Keratinocyte (primary cell): ENCODE results near the gene AGPAT3. TPM values are rescaled to one million over a fixed set of nuclear protein-coding genes. Genes with fewer than 3 reads are reported as not detected.

Experiments used
- DNase-seq: peaks from one replicate; pipeline ENCODE4 v3.0.0-alpha.2; 2011; ENCODE audit warnings: low read depth, missing footprints, low spot score
- FAIRE-seq: peaks from 2 replicates; lab custom pipeline; 2011; peaks lifted over from hg19 to GRCh38; lab: Jason Lieb, UNC
- H2AFZ ChIP-seq: 2 replicates; pipeline ENCODE4 v1.6.0; 2012; ENCODE audit warnings: low read length, control low read depth, inconsistent platforms; ENCODE audit not compliant: control insufficient read depth
- H3K27ac ChIP-seq: 2 replicates; pipeline ENCODE4 v1.5.1; 2011; ENCODE audit warnings: low read length; ENCODE audit not compliant: control insufficient read depth, insufficient read depth
- H3K27me3 ChIP-seq: 3 replicates; pipeline ENCODE4 v1.6.0; 2011; ENCODE audit warnings: low read length; ENCODE audit not compliant: control insufficient read depth, insufficient read depth; ENCODE audit errors: extremely low read depth
- H3K36me3 ChIP-seq, 2 experiments: 2 replicates in 1 of 2; 3 replicates in 1 of 2; pipeline ENCODE4 v1.5.1; 2011; ENCODE audit warnings: low read length in 2 of 2, mild to moderate bottlenecking in 1 of 2; ENCODE audit not compliant: control insufficient read depth in 2 of 2, insufficient read depth in 2 of 2; ENCODE audit errors: extremely low read depth in 1 of 2
- H3K4me1 ChIP-seq: 3 replicates; pipeline ENCODE4 v1.5.1; 2011; ENCODE audit warnings: low read length; ENCODE audit not compliant: control insufficient read depth, insufficient read depth; ENCODE audit errors: extremely low read depth
- H3K4me2 ChIP-seq: 3 replicates; pipeline ENCODE4 v1.6.0; 2011; ENCODE audit warnings: low read depth, low read length; ENCODE audit not compliant: control insufficient read depth, insufficient read depth; ENCODE audit errors: extremely low read depth
- H3K4me3 ChIP-seq, 3 experiments: fragments of 200-600 bp in 1 of 3; sonication (generic) in 1 of 3; 2 replicates in 2 of 3; 3 replicates in 1 of 3; pipeline ENCODE4 v1.5.1; 2011 to 2016; ENCODE audit warnings: low read length in 3 of 3, mild to moderate bottlenecking in 3 of 3, control low read depth in 2 of 3, inconsistent platforms in 1 of 3, low read depth in 1 of 3, mixed read lengths in 1 of 3, mixed run types in 1 of 3, moderate library complexity in 1 of 3; ENCODE audit not compliant: control insufficient read depth in 2 of 3, insufficient read depth in 2 of 3; ENCODE audit errors: extremely low read depth in 1 of 3
- H3K79me2 ChIP-seq: 2 replicates; pipeline ENCODE4 v1.6.0; 2012; ENCODE audit warnings: low read length; ENCODE audit not compliant: control insufficient read depth, insufficient read depth
- H3K9ac ChIP-seq: 3 replicates; pipeline ENCODE4 v1.6.0; 2011; ENCODE audit warnings: low read length; ENCODE audit not compliant: control insufficient read depth, insufficient read depth; ENCODE audit errors: extremely low read depth
- H3K9me1 ChIP-seq: 3 replicates; pipeline ENCODE4 v1.6.0; 2011; ENCODE audit warnings: low read length; ENCODE audit not compliant: control insufficient read depth, insufficient read depth; ENCODE audit errors: extremely low read depth
- H3K9me3 ChIP-seq: 2 replicates; pipeline ENCODE4 v1.5.1; 2012; ENCODE audit warnings: low read depth, low read length; ENCODE audit not compliant: control insufficient read depth
- H4K20me1 ChIP-seq: 3 replicates; pipeline ENCODE4 v1.6.0; 2011; ENCODE audit warnings: low read length; ENCODE audit not compliant: control insufficient read depth, insufficient read depth; ENCODE audit errors: extremely low read depth
- CTCF ChIP-seq, 3 experiments: IDR thresholded peaks in 1 of 3; conservative IDR thresholded peaks in 1 of 3; optimal IDR thresholded peaks in 1 of 3; 2 replicates in 2 of 3; 3 replicates in 1 of 3; pipeline versions ENCODE3 to v1.5.1; 2011; ENCODE audit warnings: low read length in 3 of 3, mild to moderate bottlenecking in 3 of 3, moderate library complexity in 2 of 3, control low read depth in 1 of 3, inconsistent platforms in 1 of 3; ENCODE audit not compliant: insufficient read depth in 2 of 3; ENCODE audit errors: extremely low read depth in 1 of 3
- EZH2 ChIP-seq: IDR thresholded peaks from one replicate; pipeline ENCODE4 v1.6.1; 2012; ENCODE audit warnings: inconsistent platforms, mild to moderate bottlenecking, low read length, moderate library complexity
- dilution Hi-C: fragments of 300-500 bp; cut with MboI; formaldehyde crosslinking; loops from one replicate; pipeline ENCODE4 v1.7.0; 2020; ENCODE audit warnings: low sequenced_read_pairs; ENCODE audit not compliant: extremely low pct_ligation_motif_present
- polyA plus RNA-seq, 5 experiments: library from polyadenylated mRNA; depleted of rRNA in 3 of 5; stranded (reverse) in 3 of 5; stranded (forward) in 1 of 5; unstranded in 1 of 5; fragments of >200 nt; gene quantifications; 1 replicate in 1 of 5; 2 replicates in 3 of 5; 3 replicates in 1 of 5; pipeline versions ENCODE4 v1.2.1 to v1.2.3, GENCODE V29; 2011 to 2012; ENCODE audit warnings: missing spikeins in 2 of 5, low read depth in 1 of 5, low replicate concordance in 1 of 5

The AGPAT3 gene
- polyA plus RNA-seq, 1 donor (not counting 4 experiments of a cell fraction or from before 2014, with no cell fraction given) = 21.7 TPM

DNA sequence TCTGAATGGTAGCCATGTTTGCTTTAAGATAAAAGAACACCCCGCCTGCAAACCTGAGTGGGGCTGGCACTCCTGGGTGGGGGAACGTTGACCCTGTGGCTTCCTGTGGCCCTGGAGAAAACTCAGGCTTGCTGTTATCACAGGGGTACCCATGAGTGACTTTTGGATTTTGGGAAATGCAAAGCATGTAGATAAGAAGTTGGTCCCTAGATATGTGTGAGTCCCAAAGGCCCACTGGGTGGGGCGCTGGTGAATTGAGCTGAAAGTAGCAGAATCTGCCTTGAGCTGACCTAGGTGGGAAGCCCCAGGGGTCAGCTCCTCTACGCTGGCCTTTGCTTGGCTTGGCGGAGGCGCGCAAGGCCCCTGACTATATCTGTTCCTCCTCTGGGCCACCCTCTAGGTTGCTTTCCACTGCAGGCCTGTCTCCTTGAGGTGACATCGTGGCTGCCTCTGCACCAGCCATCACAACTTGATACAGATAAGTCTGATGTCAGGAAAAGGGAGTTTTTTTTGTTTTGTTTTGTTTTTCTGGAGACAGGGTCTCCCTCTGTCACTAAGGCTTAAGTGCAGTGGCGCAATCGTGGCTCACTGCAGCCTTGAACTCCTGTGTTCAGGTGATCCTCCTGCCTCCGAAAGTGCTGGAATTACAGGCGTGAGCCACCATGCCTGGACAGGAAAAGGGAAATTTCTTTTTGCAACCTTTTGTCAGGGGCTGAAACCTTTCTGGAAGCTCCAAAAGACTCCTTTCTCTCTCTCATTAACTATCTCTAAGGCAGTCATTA lies 72.2 kb downstream of the AGPAT3 start:
- Histone ChIP-seq H3K9me3 (no peaks in the 10 kb centered on the region), H3K36me3 (peaks cover 6 to 7% of the 10 kb centered on the region in 2 experiments), H3K9ac (no peak overlapping the region), H3K79me2 (peaks cover 4% of the 10 kb centered on the region), H3K27ac (no peak overlapping the region), H3K4me3 (no peak overlapping the region), H3K9me1 (no peaks in the 10 kb centered on the region), H4K20me1 (peaks cover 4% of the 10 kb centered on the region), H3K4me2 (no peak overlapping the region), H3K27me3 (no peaks in the 10 kb centered on the region), H3K4me1 (peaks cover 6% of the 10 kb centered on the region), H2AFZ (no peak overlapping the region)
- dilution Hi-C loops = no loop called here
- FAIRE-seq (no peak), DNase-seq (no peak)
- TF ChIP-seq CTCF (optimal IDR thresholded peaks at IDR 0.05 in 1 of 3, IDR thresholded peaks at IDR 0.05 in 1 of 3, conservative IDR thresholded peaks at IDR 0.05 in 1 of 3; ENCODE audit: extremely low read depth in 1 of 3, insufficient read depth in 2 of 3, low read length in 3 of 3) = no peak
- no peak for TF ChIP-seq EZH2

GRCh38 chr21:43937891-43938309 lies 72.9 kb downstream of the AGPAT3 start:
- peaks cover 3% of the 10 kb centered on the region for H3K79me2 ChIP-seq
- H3K27ac ChIP-seq = no peak overlapping the region
- FAIRE-seq (no peak), DNase-seq (no peak)
- H2AFZ ChIP-seq = no peak overlapping the region
- TF ChIP-seq CTCF (optimal IDR thresholded peaks at IDR 0.05 in 1 of 3, IDR thresholded peaks at IDR 0.05 in 1 of 3, conservative IDR thresholded peaks at IDR 0.05 in 1 of 3; ENCODE audit: extremely low read depth in 1 of 3, insufficient read depth in 2 of 3, low read length in 3 of 3) (no peak), EZH2 (no peak)
- no peaks in the 10 kb centered on the region for H3K9me1 ChIP-seq
- H4K20me1 ChIP-seq = peaks cover 4% of the 10 kb centered on the region
- H3K4me1 ChIP-seq = peaks cover 6% of the 10 kb centered on the region
- H3K4me2 ChIP-seq = no peak overlapping the region
- no peak overlapping the region for H3K9ac ChIP-seq
- peaks cover 6 to 7% of the 10 kb centered on the region in 2 experiments for H3K36me3 ChIP-seq
- H3K27me3 ChIP-seq = no peaks in the 10 kb centered on the region
- no peak overlapping the region for H3K4me3 ChIP-seq
- H3K9me3 ChIP-seq = no peaks in the 10 kb centered on the region
- dilution Hi-C loops = no loop called here
